Measurements from ENCODE around the gene MALRD1.
"Not testable (repeated sequence)": the region's sequence is repeated elsewhere in the genome, so short reads cannot be mapped to it uniquely, and the experiment has no call there.

Gene MALRD1

DNA sequence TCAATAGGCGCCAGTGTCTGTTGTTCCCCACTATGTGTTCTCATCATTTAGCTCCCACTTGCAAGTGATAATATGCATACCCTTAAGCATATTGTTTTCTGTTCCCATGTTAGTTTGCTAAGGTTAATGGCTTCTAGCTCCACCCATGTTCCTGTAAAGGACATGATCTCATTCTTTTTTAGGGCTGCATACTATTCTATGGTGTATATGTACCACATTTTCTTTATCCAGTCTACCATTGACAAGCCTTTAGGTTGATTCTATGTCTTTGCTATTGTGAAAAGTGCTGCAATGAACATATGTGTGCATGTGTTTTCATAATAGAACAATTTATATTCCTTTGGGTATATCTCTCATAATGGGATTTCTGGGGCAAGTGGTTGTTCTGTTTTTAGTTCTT lies 689.8 kb downstream of the MALRD1 start:
- no peak for TF ChIP-seq CTCF (conservative IDR thresholded peaks at IDR 0.05; ENCODE audit: low read depth)
- H3K27ac ChIP-seq, result no peak overlapping the region
- ChIA-PET POLR2A (ENCODE audit: low non-redundant PET) (no interaction called here), CTCF (no interaction called here)
- DNase-seq (ENCODE audit: low spot score), result no peak

DNA sequence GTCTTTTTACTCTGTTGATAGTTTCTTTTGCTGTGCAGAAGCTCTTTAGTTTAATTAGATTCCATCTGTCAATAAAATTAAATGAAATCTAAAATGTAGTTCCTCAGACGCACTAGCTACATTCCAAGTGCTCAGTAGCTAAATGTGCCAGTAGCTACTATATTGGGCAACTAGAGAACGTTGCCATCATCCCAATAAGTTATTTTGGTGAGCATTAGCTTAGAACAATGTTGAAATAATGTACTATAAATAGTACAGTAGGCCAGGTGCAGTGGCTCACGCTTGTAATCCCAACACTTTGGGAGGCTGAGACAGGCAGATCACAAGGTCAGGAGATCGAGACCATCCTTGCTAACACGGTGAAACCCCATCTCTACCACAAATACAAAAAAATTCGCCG lies 690.6 kb downstream of the MALRD1 start:
- CTCF ChIA-PET; H3K27ac ChIP-seq; DNase-seq (ENCODE audit: low spot score); POLR2A ChIA-PET (ENCODE audit: low non-redundant PET): not testable (repeated sequence)

GRCh38 chr10:19742144-19742543 lies 693.5 kb downstream of the MALRD1 start:
- H3K27ac ChIP-seq; POLR2A ChIA-PET (ENCODE audit: low non-redundant PET); DNase-seq (ENCODE audit: low spot score); CTCF ChIA-PET: not testable (repeated sequence)

GRCh38 chr10:19745672-19746071 lies 697.1 kb downstream of the MALRD1 start:
- no peak for DNase-seq (ENCODE audit: low spot score)
- POLR2A ChIA-PET (ENCODE audit: low non-redundant PET), result no interaction called here
- no peak for TF ChIP-seq CTCF (conservative IDR thresholded peaks at IDR 0.05; ENCODE audit: low read depth)

DNA sequence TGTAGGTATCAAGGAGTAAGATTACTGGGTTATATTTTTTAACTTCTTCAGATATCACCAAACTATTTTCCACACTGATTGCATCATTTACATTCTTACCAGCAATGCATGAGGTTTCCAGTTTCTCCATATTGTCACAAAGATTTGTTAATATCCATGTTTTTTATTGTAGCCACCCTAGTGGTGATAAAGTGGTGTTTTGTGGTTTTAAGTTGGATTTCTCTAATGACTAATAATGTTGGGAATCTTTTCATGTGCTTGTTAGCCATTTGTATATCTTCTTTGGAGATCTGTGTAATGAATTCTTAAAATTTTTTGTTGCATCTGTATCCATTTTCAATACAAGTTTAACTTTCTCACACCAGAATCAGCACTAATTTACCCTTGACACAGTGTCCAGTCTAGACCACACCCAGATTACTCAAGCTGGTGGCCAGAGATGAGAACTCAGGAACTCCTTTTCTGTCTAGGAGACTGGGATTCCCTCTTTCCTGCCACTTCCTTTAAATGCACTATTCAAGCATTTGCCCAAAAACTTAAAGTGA lies 700.7 kb downstream of the MALRD1 start:
- no peak overlapping the region for H3K27ac ChIP-seq
- ChIA-PET CTCF (no interaction called here), POLR2A (ENCODE audit: low non-redundant PET) (no interaction called here)
- DNase-seq (ENCODE audit: low spot score), result no peak
- TF ChIP-seq CTCF (conservative IDR thresholded peaks at IDR 0.05; ENCODE audit: low read depth), result no peak

More at GRCh38 chr10:19745672-19746071, 697.1 kb downstream of the MALRD1 start:
- CTCF ChIA-PET, result no interaction called here
- H3K27ac ChIP-seq, result no peak overlapping the region

DNA sequence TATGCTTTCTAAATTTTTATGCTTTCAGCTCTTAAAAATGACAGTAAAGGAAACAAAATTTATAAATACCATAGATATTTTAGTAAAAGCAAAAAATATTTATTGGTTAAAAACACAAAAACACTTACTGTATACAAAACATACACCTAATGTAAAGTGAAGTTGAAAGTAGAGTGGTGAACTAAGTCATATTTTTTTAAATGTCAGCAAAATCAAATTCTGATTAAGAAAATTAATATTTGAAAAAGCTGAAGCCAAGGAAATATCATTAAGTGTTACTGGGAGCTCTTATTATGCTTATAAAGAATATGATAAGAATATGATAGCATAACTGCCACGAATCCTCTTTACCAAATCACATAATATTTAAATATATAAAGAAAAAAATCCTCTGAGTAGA lies 702.4 kb downstream of the MALRD1 start:
- ChIA-PET CTCF (no interaction called here), POLR2A (ENCODE audit: low non-redundant PET) (no interaction called here)
- H3K27ac ChIP-seq, result no peak overlapping the region
- no peak for TF ChIP-seq CTCF (conservative IDR thresholded peaks at IDR 0.05; ENCODE audit: low read depth)
- DNase-seq (ENCODE audit: low spot score), result no peak

DNA sequence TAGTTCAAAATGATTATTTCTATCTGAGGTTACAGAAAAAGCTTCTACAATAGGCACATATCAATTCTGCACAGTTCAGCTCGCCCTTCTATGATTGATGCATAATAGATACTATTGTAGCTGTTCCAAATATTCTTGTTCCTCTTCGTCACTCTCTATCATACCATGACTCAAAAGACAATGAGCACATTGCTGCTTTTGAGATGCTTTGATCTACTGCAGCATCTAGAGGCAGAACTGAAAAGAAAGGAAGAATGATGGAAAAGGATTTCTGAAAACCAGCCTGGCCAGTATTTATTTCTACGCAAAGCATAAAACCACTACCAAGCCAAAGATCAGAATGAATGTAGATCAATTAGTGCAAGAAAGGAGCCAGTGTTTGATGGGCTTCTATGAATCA lies 708.3 kb downstream of the MALRD1 start:
- TF ChIP-seq CTCF (conservative IDR thresholded peaks at IDR 0.05; ENCODE audit: low read depth), result no peak
- ChIA-PET POLR2A (ENCODE audit: low non-redundant PET) (no interaction called here), CTCF (no interaction called here)
- DNase-seq (ENCODE audit: low spot score), result no peak
- H3K27ac ChIP-seq, result no peak overlapping the region

- no peak overlapping the region for H3K27ac ChIP-seq
- no peak for TF ChIP-seq CTCF (conservative IDR thresholded peaks at IDR 0.05; ENCODE audit: low read depth)
- POLR2A ChIA-PET (ENCODE audit: low non-redundant PET), result no interaction called here
- DNase-seq (ENCODE audit: low spot score), result no peak
- CTCF ChIA-PET, result no interaction called here
Observed at GRCh38 chr10:19762026-19762425, 713.4 kb downstream of the MALRD1 start.
